HCT116 (cell line): ENCODE results near the gene SEPTIN11.

Experiments
- ATF3 ChIP-seq: IDR thresholded peaks from 2 replicates; pipeline ENCODE4 v1.6.1; 2012
- CTCF ChIP-seq, 3 experiments: fragments of 200-600 bp in 1 of 3; sonication (generic) in 1 of 3; IDR thresholded peaks in 2 of 3; conservative IDR thresholded peaks in 1 of 3; 2 replicates each; pipeline ENCODE4 v1.5.1; 2012 to 2017; ENCODE audit warnings: low read depth in 2 of 3, low read length in 2 of 3, antibody characterized with exemption in 1 of 3, borderline replicate concordance in 1 of 3, control low read depth in 1 of 3, mild to moderate bottlenecking in 1 of 3, mixed read lengths in 1 of 3, mixed run types in 1 of 3, moderate library complexity in 1 of 3; ENCODE audit not compliant: insufficient read depth in 1 of 3
- EZH2 ChIP-seq: fragments of 200-600 bp; sonication (generic); IDR thresholded peaks from 2 replicates; pipeline ENCODE4 v1.6.1; 2017; ENCODE audit warnings: antibody characterized with exemption, mixed run types
- EZH2phosphoT487 ChIP-seq: fragments of 200-600 bp; IDR thresholded peaks from 2 replicates; pipeline ENCODE4 v1.6.1; 2018; ENCODE audit warnings: antibody characterized with exemption, borderline replicate concordance
- MAX ChIP-seq: IDR thresholded peaks from 2 replicates; pipeline ENCODE4 v1.6.1; 2012
- POLR2A ChIP-seq: IDR thresholded peaks from 2 replicates; pipeline ENCODE4 v1.7.0; 2011; ENCODE audit warnings: borderline replicate concordance; ENCODE audit not compliant: insufficient read depth, insufficient read length; ENCODE audit errors: extremely low read depth
- POLR2AphosphoS5 ChIP-seq: IDR thresholded peaks from 2 replicates; pipeline ENCODE4 v1.6.1; 2011; ENCODE audit warnings: mild to moderate bottlenecking, low read depth, low read length, moderate library complexity
- RAD21 ChIP-seq: IDR thresholded peaks from 2 replicates; pipeline ENCODE4 v1.6.1; 2012; ENCODE audit warnings: low read depth, mild to moderate bottlenecking
- SIN3A ChIP-seq: IDR thresholded peaks from 2 replicates; pipeline ENCODE4 v1.6.1; 2012; ENCODE audit warnings: low read depth
- ZNF274 ChIP-seq: fragments of 200-500 bp; sonication (Bioruptor generic); IDR thresholded peaks from 2 replicates; pipeline ENCODE4 v1.6.1; 2014; ENCODE audit warnings: mild to moderate bottlenecking, low read depth, low read length, inconsistent platforms

- no peak for TF ChIP-seq CTCF (IDR thresholded peaks at IDR 0.05 in 2 of 3, conservative IDR thresholded peaks at IDR 0.05 in 1 of 3; ENCODE audit: borderline replicate concordance in 1 of 3, insufficient read depth in 1 of 3, low read depth in 2 of 3, low read length in 2 of 3)
- TF ChIP-seq EZH2: no peak
- no peak for TF ChIP-seq POLR2A
- no peak for TF ChIP-seq MAX
- no peak for TF ChIP-seq RAD21
- TF ChIP-seq ZNF274: no peak
- no peak for TF ChIP-seq ATF3
- no peak for TF ChIP-seq POLR2AphosphoS5
- no peak for TF ChIP-seq SIN3A
- no peak for TF ChIP-seq EZH2phosphoT487
Observed at GRCh38 chr4:76981644-76982043, 32.1 kb downstream of the SEPTIN11 start.
